GM23338 (cell line): ENCODE data around the gene PLA2G1B. TPM values are rescaled to one million over a fixed set of nuclear protein-coding genes. Genes with fewer than 3 reads are reported as not detected.

ENCODE experiments used
- ETS1 ChIP-seq: IDR thresholded peaks from 2 replicates; pipeline ENCODE4 v1.6.1; 2016; ENCODE audit warnings: antibody characterized with exemption
- EZH2 ChIP-seq: fragments of 200-600 bp; sonication (generic); IDR thresholded peaks from one replicate; pipeline ENCODE4 v1.8.0; 2017; ENCODE audit warnings: antibody characterized with exemption, mild to moderate bottlenecking, low read depth; ENCODE audit not compliant: unreplicated experiment
- EZH2phosphoT487 ChIP-seq: fragments of 200-600 bp; sonication (generic); IDR thresholded peaks from one replicate; pipeline ENCODE4 v1.8.1; 2018; ENCODE audit warnings: antibody characterized with exemption; ENCODE audit not compliant: unreplicated experiment
- NANOG ChIP-seq: IDR thresholded peaks from 2 replicates; pipeline ENCODE4 v1.6.1; 2016; ENCODE audit warnings: antibody characterized with exemption, borderline replicate concordance
- ZNF114 ChIP-seq: fragments of 250-450 bp; sonication (Bioruptor Pico); IDR thresholded peaks from 2 replicates; pipeline ENCODE4 v1.5.0; 2020; ENCODE audit warnings: mild to moderate bottlenecking, moderate library complexity
- polyA plus RNA-seq: library from polyadenylated mRNA; unstranded; fragments of >200 nt; fragmentation: Nextera tagmentation; extraction: Ambion mirVana; gene quantifications from 2 replicates; pipeline ENCODE4 v1.2.1, GENCODE V29; 2016
- total RNA-seq: library from RNA; depleted of rRNA; stranded (reverse); fragments of >200 nt; shearing (Covaris generic); gene quantifications from 2 replicates; pipeline ENCODE4 v1.2.3, GENCODE V29; 2014
- TF ChIP-seq, protein P1 (sequence below): fragments of 250-450 bp; sonication (Bioruptor Pico); IDR thresholded peaks from 2 replicates; pipeline ENCODE4 v1.5.0; 2020; ENCODE audit warnings: mild to moderate bottlenecking, moderate library complexity
- TF ChIP-seq, protein P2 (sequence below), 2 experiments: fragments of 200-600 bp in 1 of 2; sonication (generic) in 1 of 2; conservative IDR thresholded peaks; 2 replicates each; pipeline versions ENCODE4 v1.5.1 to v1.6.1; 2016 to 2017; ENCODE audit warnings: antibody characterized with exemption in 2 of 2, low read depth in 2 of 2, mild to moderate bottlenecking in 2 of 2, moderate library complexity in 1 of 2

Gene PLA2G1B
- total and polyA plus RNA-seq, 2 experiments from 2014 or later: not detected

- TF ChIP-seq, protein P1, sequence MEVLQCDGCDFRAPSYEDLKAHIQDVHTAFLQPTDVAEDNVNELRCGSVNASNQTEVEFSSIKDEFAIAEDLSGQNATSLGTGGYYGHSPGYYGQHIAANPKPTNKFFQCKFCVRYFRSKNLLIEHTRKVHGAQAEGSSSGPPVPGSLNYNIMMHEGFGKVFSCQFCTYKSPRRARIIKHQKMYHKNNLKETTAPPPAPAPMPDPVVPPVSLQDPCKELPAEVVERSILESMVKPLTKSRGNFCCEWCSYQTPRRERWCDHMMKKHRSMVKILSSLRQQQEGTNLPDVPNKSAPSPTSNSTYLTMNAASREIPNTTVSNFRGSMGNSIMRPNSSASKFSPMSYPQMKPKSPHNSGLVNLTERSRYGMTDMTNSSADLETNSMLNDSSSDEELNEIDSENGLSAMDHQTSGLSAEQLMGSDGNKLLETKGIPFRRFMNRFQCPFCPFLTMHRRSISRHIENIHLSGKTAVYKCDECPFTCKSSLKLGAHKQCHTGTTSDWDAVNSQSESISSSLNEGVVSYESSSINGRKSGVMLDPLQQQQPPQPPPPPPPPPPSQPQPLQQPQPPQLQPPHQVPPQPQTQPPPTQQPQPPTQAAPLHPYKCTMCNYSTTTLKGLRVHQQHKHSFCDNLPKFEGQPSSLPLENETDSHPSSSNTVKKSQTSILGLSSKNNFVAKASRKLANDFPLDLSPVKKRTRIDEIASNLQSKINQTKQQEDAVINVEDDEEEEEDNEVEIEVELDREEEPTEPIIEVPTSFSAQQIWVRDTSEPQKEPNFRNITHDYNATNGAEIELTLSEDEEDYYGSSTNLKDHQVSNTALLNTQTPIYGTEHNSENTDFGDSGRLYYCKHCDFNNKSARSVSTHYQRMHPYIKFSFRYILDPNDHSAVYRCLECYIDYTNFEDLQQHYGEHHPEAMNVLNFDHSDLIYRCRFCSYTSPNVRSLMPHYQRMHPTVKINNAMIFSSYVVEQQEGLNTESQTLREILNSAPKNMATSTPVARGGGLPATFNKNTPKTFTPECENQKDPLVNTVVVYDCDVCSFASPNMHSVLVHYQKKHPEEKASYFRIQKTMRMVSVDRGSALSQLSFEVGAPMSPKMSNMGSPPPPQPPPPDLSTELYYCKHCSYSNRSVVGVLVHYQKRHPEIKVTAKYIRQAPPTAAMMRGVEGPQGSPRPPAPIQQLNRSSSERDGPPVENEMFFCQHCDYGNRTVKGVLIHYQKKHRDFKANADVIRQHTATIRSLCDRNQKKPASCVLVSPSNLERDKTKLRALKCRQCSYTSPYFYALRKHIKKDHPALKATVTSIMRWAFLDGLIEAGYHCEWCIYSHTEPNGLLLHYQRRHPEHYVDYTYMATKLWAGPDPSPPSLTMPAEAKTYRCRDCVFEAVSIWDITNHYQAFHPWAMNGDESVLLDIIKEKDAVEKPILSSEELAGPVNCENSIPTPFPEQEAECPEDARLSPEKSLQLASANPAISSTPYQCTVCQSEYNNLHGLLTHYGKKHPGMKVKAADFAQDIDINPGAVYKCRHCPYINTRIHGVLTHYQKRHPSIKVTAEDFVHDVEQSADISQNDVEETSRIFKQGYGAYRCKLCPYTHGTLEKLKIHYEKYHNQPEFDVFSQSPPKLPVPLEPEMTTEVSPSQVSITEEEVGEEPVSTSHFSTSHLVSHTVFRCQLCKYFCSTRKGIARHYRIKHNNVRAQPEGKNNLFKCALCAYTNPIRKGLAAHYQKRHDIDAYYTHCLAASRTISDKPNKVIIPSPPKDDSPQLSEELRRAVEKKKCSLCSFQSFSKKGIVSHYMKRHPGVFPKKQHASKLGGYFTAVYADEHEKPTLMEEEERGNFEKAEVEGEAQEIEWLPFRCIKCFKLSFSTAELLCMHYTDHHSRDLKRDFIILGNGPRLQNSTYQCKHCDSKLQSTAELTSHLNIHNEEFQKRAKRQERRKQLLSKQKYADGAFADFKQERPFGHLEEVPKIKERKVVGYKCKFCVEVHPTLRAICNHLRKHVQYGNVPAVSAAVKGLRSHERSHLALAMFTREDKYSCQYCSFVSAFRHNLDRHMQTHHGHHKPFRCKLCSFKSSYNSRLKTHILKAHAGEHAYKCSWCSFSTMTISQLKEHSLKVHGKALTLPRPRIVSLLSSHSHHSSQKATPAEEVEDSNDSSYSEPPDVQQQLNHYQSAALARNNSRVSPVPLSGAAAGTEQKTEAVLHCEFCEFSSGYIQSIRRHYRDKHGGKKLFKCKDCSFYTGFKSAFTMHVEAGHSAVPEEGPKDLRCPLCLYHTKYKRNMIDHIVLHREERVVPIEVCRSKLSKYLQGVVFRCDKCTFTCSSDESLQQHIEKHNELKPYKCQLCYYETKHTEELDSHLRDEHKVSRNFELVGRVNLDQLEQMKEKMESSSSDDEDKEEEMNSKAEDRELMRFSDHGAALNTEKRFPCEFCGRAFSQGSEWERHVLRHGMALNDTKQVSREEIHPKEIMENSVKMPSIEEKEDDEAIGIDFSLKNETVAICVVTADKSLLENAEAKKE (CRISPR knock-in tag): no peak
- no peak for TF ChIP-seq ETS1
- TF ChIP-seq EZH2: no peak
- TF ChIP-seq ZNF114 (CRISPR knock-in tag): no peak
- TF ChIP-seq EZH2phosphoT487: no peak
- no peak for TF ChIP-seq NANOG
- TF ChIP-seq, protein P2, sequence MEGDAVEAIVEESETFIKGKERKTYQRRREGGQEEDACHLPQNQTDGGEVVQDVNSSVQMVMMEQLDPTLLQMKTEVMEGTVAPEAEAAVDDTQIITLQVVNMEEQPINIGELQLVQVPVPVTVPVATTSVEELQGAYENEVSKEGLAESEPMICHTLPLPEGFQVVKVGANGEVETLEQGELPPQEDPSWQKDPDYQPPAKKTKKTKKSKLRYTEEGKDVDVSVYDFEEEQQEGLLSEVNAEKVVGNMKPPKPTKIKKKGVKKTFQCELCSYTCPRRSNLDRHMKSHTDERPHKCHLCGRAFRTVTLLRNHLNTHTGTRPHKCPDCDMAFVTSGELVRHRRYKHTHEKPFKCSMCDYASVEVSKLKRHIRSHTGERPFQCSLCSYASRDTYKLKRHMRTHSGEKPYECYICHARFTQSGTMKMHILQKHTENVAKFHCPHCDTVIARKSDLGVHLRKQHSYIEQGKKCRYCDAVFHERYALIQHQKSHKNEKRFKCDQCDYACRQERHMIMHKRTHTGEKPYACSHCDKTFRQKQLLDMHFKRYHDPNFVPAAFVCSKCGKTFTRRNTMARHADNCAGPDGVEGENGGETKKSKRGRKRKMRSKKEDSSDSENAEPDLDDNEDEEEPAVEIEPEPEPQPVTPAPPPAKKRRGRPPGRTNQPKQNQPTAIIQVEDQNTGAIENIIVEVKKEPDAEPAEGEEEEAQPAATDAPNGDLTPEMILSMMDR (conservative IDR thresholded peaks at IDR 0.05; ENCODE audit: low read depth in 2 of 2): no peak
Measured at GRCh38 chr12:120343692-120344091, 16.1 kb upstream of the PLA2G1B start (continued).
